Peyer's patch (tissue), 4 donors: ENCODE data around the gene ATP6V1D. TPM values are rescaled to one million over a fixed set of nuclear protein-coding genes. Genes with fewer than 3 reads are reported as not detected.
"Not testable (repeated sequence)": the region's sequence is repeated elsewhere in the genome, so short reads cannot be mapped to it uniquely, and the experiment has no call there.

ENCODE experiments used
- DNase-seq, 3 donors: peaks; one replicate each; pipeline ENCODE4 v3.0.0-alpha.2; 2017 to 2019
- H3K27ac ChIP-seq, 4 donors: fragments of 200-600 bp; sonication (generic); one replicate each; pipeline ENCODE4 v1.5.1; 2016 to 2019
- H3K27me3 ChIP-seq, 2 donors: fragments of 200-600 bp; sonication (generic); one replicate each; pipeline ENCODE4 v1.5.1; 2019
- H3K36me3 ChIP-seq, 3 donors: fragments of 200-600 bp; sonication (generic); one replicate each; pipeline ENCODE4 v1.5.1; 2016 to 2019
- H3K4me1 ChIP-seq, 4 donors: fragments of 200-600 bp; sonication (generic); one replicate each; pipeline ENCODE4 v1.5.1; 2016 to 2019
- H3K4me3 ChIP-seq, 4 donors: fragments of 200-600 bp; sonication (generic); 1 replicate in 3 of 4; 2 replicates in 1 of 4; pipeline ENCODE4 v1.5.1; 2016 to 2019; ENCODE audit warnings: mild to moderate bottlenecking in 1 of 4
- H3K9me3 ChIP-seq, 4 donors: fragments of 200-600 bp; sonication (generic); one replicate each; pipeline ENCODE4 v1.5.1; 2016 to 2019; ENCODE audit warnings: mild to moderate bottlenecking in 1 of 4
- POLR2A ChIP-seq, 2 donors: fragments of 450-650 bp; IDR thresholded peaks; one replicate each; pipeline ENCODE4 v1.5.1; 2017; ENCODE audit warnings: antibody characterized with exemption in 2 of 2, mild to moderate bottlenecking in 2 of 2, moderate library complexity in 2 of 2
- total RNA-seq, 4 donors: library from RNA; depleted of rRNA; stranded (reverse); fragments of >200 nt; gene quantifications; one replicate each; pipeline ENCODE4 v1.1.0, GENCODE V29; 2016
- TF ChIP-seq, protein P1 (sequence below), 6 experiments: fragments of 450-650 bp in 4 of 6; fragments of 200-600 bp in 2 of 6; sonication (generic) in 1 of 6; IDR thresholded peaks; one replicate each; pipeline ENCODE4 v1.5.1; 2017 to 2019; ENCODE audit warnings: antibody characterized with exemption in 6 of 6, mild to moderate bottlenecking in 3 of 6, moderate library complexity in 1 of 6

ATP6V1D gene
- total RNA-seq, 4 donors from 2014 or later, result 67.0 to 93.3 (median 78.5) TPM

DNA sequence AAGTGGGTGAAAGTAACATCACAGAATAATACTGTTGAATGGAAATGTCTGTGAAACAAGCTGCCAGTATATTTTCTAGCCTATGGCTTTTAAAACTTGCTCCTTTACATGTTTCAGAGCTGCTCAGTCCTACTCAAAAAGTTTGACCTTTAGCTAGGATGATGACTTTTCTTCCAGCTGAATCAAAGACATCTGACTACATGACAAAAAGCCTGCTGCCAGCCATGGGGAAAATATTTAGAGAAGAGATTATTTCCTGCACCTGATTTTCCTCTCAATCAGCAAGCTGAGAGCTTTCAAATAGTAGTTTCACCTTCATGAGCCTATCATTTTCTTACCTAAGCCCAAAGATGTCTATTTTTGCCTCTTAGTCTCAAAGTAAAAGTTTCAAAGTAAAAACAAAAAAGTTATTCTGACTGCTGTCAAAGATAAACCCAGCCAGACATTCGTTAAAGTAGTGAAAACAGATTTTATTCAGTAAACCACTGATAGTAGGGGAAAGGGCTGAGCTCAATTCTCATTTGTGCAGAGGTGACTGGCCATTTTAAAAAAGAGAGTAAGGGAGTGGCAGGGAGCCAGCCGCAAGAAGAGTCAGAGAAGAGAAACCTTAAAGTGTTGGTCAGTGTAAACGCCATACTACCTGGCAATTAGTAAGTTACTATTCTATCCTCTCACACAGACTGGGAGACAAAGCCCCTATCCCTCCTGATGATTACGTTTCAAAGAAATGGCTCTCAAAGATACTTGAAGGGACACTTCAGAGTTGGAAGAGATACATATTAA is 2.2 kb downstream of the ATP6V1D start:
- Histone ChIP-seq H3K36me3 (peaks cover 0 to 10% (median 0%) of the 10 kb centered on the region in 3 donors), H3K27ac (no peak overlapping the region), H3K4me3 (no peak overlapping the region), H3K27me3 (no peaks in the 10 kb centered on the region), H3K4me1 (peaks cover 0 to 41% (median 3%) of the 10 kb centered on the region in 4 donors), H3K9me3 (no peaks in the 10 kb centered on the region)
- TF ChIP-seq POLR2A (IDR thresholded peaks at IDR 0.05), result no peak
- TF ChIP-seq, protein P1, sequence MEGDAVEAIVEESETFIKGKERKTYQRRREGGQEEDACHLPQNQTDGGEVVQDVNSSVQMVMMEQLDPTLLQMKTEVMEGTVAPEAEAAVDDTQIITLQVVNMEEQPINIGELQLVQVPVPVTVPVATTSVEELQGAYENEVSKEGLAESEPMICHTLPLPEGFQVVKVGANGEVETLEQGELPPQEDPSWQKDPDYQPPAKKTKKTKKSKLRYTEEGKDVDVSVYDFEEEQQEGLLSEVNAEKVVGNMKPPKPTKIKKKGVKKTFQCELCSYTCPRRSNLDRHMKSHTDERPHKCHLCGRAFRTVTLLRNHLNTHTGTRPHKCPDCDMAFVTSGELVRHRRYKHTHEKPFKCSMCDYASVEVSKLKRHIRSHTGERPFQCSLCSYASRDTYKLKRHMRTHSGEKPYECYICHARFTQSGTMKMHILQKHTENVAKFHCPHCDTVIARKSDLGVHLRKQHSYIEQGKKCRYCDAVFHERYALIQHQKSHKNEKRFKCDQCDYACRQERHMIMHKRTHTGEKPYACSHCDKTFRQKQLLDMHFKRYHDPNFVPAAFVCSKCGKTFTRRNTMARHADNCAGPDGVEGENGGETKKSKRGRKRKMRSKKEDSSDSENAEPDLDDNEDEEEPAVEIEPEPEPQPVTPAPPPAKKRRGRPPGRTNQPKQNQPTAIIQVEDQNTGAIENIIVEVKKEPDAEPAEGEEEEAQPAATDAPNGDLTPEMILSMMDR (IDR thresholded peaks at IDR 0.05), result no peak
- no peak for DNase-seq

- no peak overlapping the region for H3K27ac ChIP-seq
- H3K4me3 ChIP-seq, result no peak overlapping the region
- H3K4me1 ChIP-seq, result peaks cover 0 to 7% (median 0%) of the 10 kb centered on the region in 4 donors
- no peak for DNase-seq
- TF ChIP-seq, protein P1 (IDR thresholded peaks at IDR 0.05), result no peak
- TF ChIP-seq POLR2A (IDR thresholded peaks at IDR 0.05), result no peak
- no peaks in the 10 kb centered on the region for H3K9me3 ChIP-seq
- no peaks in the 10 kb centered on the region for H3K27me3 ChIP-seq
- H3K36me3 ChIP-seq, result peaks cover 0 to 60% (median 0%) of the 10 kb centered on the region in 3 donors
Measured at GRCh38 chr14:67352055-67352454, 7.5 kb downstream of the ATP6V1D start.

DNA sequence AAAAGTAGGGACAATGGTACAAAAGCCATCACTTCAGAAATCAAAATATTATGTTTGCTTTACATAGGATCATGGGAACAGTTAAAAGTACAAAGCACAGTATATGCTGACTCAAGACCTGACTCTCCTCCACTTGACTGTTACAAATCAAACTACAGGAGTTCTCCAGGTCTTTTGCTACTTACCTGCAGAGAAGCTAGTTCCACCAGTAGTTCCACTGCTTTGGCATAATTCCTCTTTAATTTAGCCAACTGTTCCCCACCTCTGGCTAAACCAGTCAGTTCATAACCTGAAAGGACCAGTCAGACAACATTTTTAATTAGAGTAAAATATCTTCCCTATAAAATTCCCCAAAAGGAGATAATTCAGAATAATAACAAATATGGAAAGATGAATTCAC is 14.0 kb downstream of the ATP6V1D start:
- no peak overlapping the region for H3K27ac ChIP-seq
- H3K36me3 ChIP-seq, result peaks cover 0 to 95% (median 0%) of the 10 kb centered on the region in 3 donors
- TF ChIP-seq, protein P1 (IDR thresholded peaks at IDR 0.05), result no peak
- no peak for TF ChIP-seq POLR2A (IDR thresholded peaks at IDR 0.05)
- no peaks in the 10 kb centered on the region for H3K27me3 ChIP-seq
- H3K4me3 ChIP-seq, result no peak overlapping the region
- no peaks in the 10 kb centered on the region for H3K9me3 ChIP-seq
- H3K4me1 ChIP-seq, result no peaks in the 10 kb centered on the region
- no peak for DNase-seq

DNA sequence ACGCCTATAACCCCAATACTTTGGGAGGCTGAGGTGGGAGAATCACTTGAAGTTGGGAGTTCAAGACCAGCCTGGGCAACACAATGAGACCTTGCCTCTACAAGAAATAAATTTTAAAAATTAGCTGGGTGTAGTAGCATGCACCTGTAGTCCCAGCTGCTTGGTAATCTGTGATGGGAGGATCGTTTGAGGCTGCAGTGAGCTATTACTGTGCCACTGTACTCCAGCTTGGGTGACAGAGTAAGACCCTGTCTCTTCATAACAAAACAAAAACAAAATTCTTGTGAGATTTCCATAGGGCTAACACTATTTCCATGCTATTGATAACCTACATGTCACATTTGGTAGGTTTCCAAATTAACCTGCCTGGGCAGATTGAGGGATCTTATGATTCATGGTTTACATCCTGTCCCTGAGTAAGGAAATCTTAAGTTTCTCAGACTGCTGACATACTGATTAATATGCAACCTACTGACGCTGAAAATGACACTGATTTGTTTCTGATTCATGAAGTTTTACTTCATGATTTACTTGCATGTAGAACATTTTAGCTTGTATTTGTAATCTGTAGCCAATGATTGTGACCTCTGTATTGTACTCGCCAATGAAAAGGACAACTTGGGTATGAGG is 15.9 kb downstream of the ATP6V1D start:
- no peak for DNase-seq
- no peak overlapping the region for H3K27ac ChIP-seq
- H3K4me1 ChIP-seq, result no peaks in the 10 kb centered on the region
- no peak for TF ChIP-seq POLR2A (IDR thresholded peaks at IDR 0.05)
- TF ChIP-seq, protein P1 (IDR thresholded peaks at IDR 0.05), result no peak
- H3K36me3 ChIP-seq, result peaks cover 0 to 93% (median 0%) of the 10 kb centered on the region in 3 donors
- H3K4me3 ChIP-seq, result no peak overlapping the region
- no peaks in the 10 kb centered on the region for H3K27me3 ChIP-seq
- H3K9me3 ChIP-seq, result no peaks in the 10 kb centered on the region

DNA sequence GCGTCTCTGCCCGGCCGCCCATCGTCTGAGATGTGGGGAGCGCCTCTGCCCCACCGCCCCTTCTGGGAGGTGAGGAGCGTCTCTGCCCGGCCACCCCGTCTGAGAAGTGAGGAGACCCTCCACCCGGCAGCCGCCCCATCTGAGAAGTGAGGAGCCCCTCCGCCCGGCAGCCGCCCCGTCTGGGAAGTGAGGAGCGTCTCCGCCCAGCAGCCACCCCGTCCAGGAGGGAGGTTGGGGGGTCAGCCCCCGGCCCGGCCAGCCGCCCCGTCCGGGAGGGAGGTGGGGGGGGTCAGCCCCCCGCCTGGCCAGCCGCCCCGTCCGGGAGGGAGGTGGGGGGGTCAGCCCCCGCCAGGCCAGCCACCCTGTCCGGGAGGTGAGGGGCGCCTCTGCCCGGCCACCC is 18.4 kb downstream of the ATP6V1D start:
- H3K4me1 ChIP-seq, H3K27ac ChIP-seq, H3K4me3 ChIP-seq, H3K27me3 ChIP-seq, DNase-seq, H3K9me3 ChIP-seq: not testable (repeated sequence)
- H3K36me3 ChIP-seq, result peaks cover 0 to 93% (median 0%) of the 10 kb centered on the region in 3 donors

- Histone ChIP-seq H3K27me3 (no peaks in the 10 kb centered on the region), H3K36me3 (peaks cover 0 to 87% (median 0%) of the 10 kb centered on the region in 3 donors), H3K4me3 (no peak overlapping the region), H3K9me3 (no peaks in the 10 kb centered on the region), H3K27ac (no peak overlapping the region), H3K4me1 (no peaks in the 10 kb centered on the region)
- no peak for TF ChIP-seq POLR2A (IDR thresholded peaks at IDR 0.05)
- TF ChIP-seq, protein P1 (IDR thresholded peaks at IDR 0.05), result peak in 4 of 6 experiments; percentile 22 to 32 (median 28)
- no peak for DNase-seq
Measured at GRCh38 chr14:67335781-67336180, 23.8 kb downstream of the ATP6V1D start.
